H9 (cell line): ENCODE results near the gene ZNF208. TPM values are rescaled to one million over a fixed set of nuclear protein-coding genes. Genes with fewer than 3 reads are reported as not detected.

Experiments used
- DNase-seq: peaks from one replicate; pipeline ENCODE4 v3.0.0-alpha.2; 2017
- H2AFZ ChIP-seq: one replicate; pipeline ENCODE4 v1.6.1; 2013; ENCODE audit warnings: mild to moderate bottlenecking, low read length, control low read depth, moderate library complexity
- H2AK5ac ChIP-seq: 2 replicates; pipeline ENCODE4 v1.6.1; 2013; ENCODE audit warnings: low read length, control low read depth, mixed read lengths; ENCODE audit not compliant: insufficient read length
- H2BK120ac ChIP-seq: one replicate; pipeline ENCODE4 v1.6.1; 2013; ENCODE audit warnings: low read depth, mild to moderate bottlenecking, low read length, control low read depth, inconsistent platforms; ENCODE audit not compliant: poor library complexity, severe bottlenecking
- H2BK12ac ChIP-seq: 2 replicates; pipeline ENCODE4 v1.6.1; 2013; ENCODE audit warnings: low read length, control low read depth, mixed read lengths, low read depth; ENCODE audit not compliant: insufficient read length
- H2BK15ac ChIP-seq: 2 replicates; pipeline ENCODE4 v1.6.1; 2013; ENCODE audit warnings: low read depth, low read length, control low read depth
- H2BK20ac ChIP-seq: one replicate; pipeline ENCODE4 v1.6.1; 2013; ENCODE audit warnings: low read depth, mild to moderate bottlenecking, low read length, control low read depth, inconsistent platforms; ENCODE audit not compliant: poor library complexity, severe bottlenecking
- H2BK5ac ChIP-seq: 2 replicates; pipeline ENCODE4 v1.6.1; 2013; ENCODE audit warnings: low read length, control low read depth, mixed read lengths; ENCODE audit not compliant: insufficient read length
- H3K14ac ChIP-seq: 2 replicates; pipeline ENCODE4 v1.6.1; 2013; ENCODE audit warnings: low read length, control low read depth; ENCODE audit not compliant: insufficient read depth
- H3K18ac ChIP-seq: 2 replicates; pipeline ENCODE4 v1.6.1; 2013; ENCODE audit warnings: low read depth, mild to moderate bottlenecking, mixed read lengths, low read length, control low read depth; ENCODE audit not compliant: insufficient read length
- H3K23ac ChIP-seq: 2 replicates; pipeline ENCODE4 v1.6.1; 2013; ENCODE audit warnings: low read length, control low read depth, mixed read lengths, low read depth; ENCODE audit not compliant: insufficient read length
- H3K23me2 ChIP-seq: 2 replicates; pipeline ENCODE4 v1.6.1; 2013; ENCODE audit warnings: low read depth, mild to moderate bottlenecking, mixed read lengths, low read length, control low read depth; ENCODE audit not compliant: insufficient read length, poor library complexity, severe bottlenecking
- H3K27ac ChIP-seq: 2 replicates; pipeline ENCODE4 v1.5.1; 2013; ENCODE audit warnings: low read length, control low read depth, mixed read lengths, low read depth; ENCODE audit not compliant: insufficient read length
- H3K27me3 ChIP-seq: 2 replicates; pipeline ENCODE4 v1.6.1; 2013; ENCODE audit warnings: low read length, control low read depth, inconsistent platforms; ENCODE audit not compliant: insufficient read depth
- H3K4ac ChIP-seq: 2 replicates; pipeline ENCODE4 v1.6.1; 2013; ENCODE audit warnings: low read depth, mild to moderate bottlenecking, control low read depth, inconsistent platforms, low read length, moderate library complexity
- H3K4me1 ChIP-seq: 2 replicates; pipeline ENCODE4 v1.6.1; 2013; ENCODE audit warnings: low read length, control low read depth, inconsistent platforms; ENCODE audit not compliant: insufficient read depth
- H3K4me2 ChIP-seq: 2 replicates; pipeline ENCODE4 v1.6.1; 2013; ENCODE audit warnings: low read length, control low read depth, mixed read lengths; ENCODE audit not compliant: insufficient read length, insufficient read depth
- H3K56ac ChIP-seq: 2 replicates; pipeline ENCODE4 v1.6.1; 2013; ENCODE audit warnings: low read depth, mild to moderate bottlenecking, mixed read lengths, low read length, control low read depth; ENCODE audit not compliant: insufficient read length
- H3K79me1 ChIP-seq: 2 replicates; pipeline ENCODE4 v1.6.1; 2013; ENCODE audit warnings: low read depth, mild to moderate bottlenecking, moderate library complexity, low read length, control low read depth, inconsistent platforms; ENCODE audit not compliant: insufficient read depth, poor library complexity, severe bottlenecking
- H3K79me2 ChIP-seq: 2 replicates; pipeline ENCODE4 v1.6.1; 2013; ENCODE audit warnings: low read length, control low read depth, inconsistent platforms; ENCODE audit not compliant: insufficient read depth
- H3K9ac ChIP-seq: 2 replicates; pipeline ENCODE4 v1.6.1; 2013; ENCODE audit warnings: low read length, control low read depth, mixed read lengths; ENCODE audit not compliant: insufficient read length; ENCODE audit errors: extremely low read depth
- H3K9me3 ChIP-seq: one replicate; pipeline ENCODE4 v1.6.1; 2013; ENCODE audit warnings: low read depth, low read length, inconsistent platforms; ENCODE audit not compliant: control insufficient read depth
- H3T11ph ChIP-seq: one replicate; pipeline ENCODE4 v1.6.1; 2013; ENCODE audit warnings: mild to moderate bottlenecking, low read length, control low read depth, inconsistent platforms
- H4K20me1 ChIP-seq: one replicate; pipeline ENCODE4 v1.6.1; 2013; ENCODE audit not compliant: control insufficient read depth, insufficient read length, insufficient read depth
- H4K5ac ChIP-seq: 2 replicates; pipeline ENCODE4 v1.6.1; 2013; ENCODE audit warnings: low read depth, mild to moderate bottlenecking, mixed read lengths, low read length, control low read depth; ENCODE audit not compliant: insufficient read length
- H4K8ac ChIP-seq: replicated peaks from 2 replicates; pipeline ENCODE4 v1.6.1; 2013; ENCODE audit warnings: low read length, control low read depth, mixed read lengths, low read depth; ENCODE audit not compliant: insufficient read length
- H4K91ac ChIP-seq: 2 replicates; pipeline ENCODE4 v1.6.1; 2013; ENCODE audit warnings: low read depth, mild to moderate bottlenecking, moderate library complexity, mixed read lengths, low read length, control low read depth; ENCODE audit not compliant: insufficient read length
- H3K27ac Mint-ChIP-seq, 3 experiments: 2 replicates in 2 of 3; 3 replicates in 1 of 3; pipeline ENCODE4 v1.8.0; 2020 to 2021; ENCODE audit warnings: mixed read lengths in 3 of 3, mild to moderate bottlenecking in 1 of 3, moderate library complexity in 1 of 3
- H3K27me3 Mint-ChIP-seq: 2 replicates; pipeline ENCODE4 v1.8.0; 2021; ENCODE audit warnings: low read depth, mild to moderate bottlenecking, moderate library complexity, mixed read lengths
- H3K36me3 Mint-ChIP-seq, 3 experiments: 2 replicates in 2 of 3; 3 replicates in 1 of 3; pipeline ENCODE4 v1.8.0; 2020 to 2021; ENCODE audit warnings: low read depth in 3 of 3, mixed read lengths in 3 of 3; ENCODE audit not compliant: insufficient read depth in 1 of 3
- H3K4me1 Mint-ChIP-seq, 2 experiments: 2 replicates each; pipeline ENCODE4 v1.8.0; 2020; ENCODE audit warnings: mixed read lengths in 2 of 2
- H3K4me3 Mint-ChIP-seq, 2 experiments: 2 replicates in 1 of 2; 3 replicates in 1 of 2; pipeline ENCODE4 v1.8.0; 2020 to 2021; ENCODE audit warnings: mild to moderate bottlenecking in 2 of 2, mixed read lengths in 2 of 2, moderate library complexity in 1 of 2
- H3K9me3 Mint-ChIP-seq, 2 experiments: 2 replicates in 1 of 2; 3 replicates in 1 of 2; pipeline ENCODE4 v1.8.0; 2020; ENCODE audit warnings: mild to moderate bottlenecking in 2 of 2, mixed read lengths in 2 of 2, moderate library complexity in 1 of 2
- WGBS: extraction: QIAGEN DNeasy Blood & Tissue Kit; methylation state at CpG from one replicate; pipeline ENCODE4 v1.1.7; 2013; ENCODE audit warnings: missing lambda C conversion rate, low lambda C conversion rate, mixed read lengths; ENCODE audit not compliant: insufficient read length; ENCODE audit errors: extremely low coverage; 5-methylcytosine and 5-hydroxymethylcytosine counted together
- total RNA-seq: library from RNA; stranded (reverse); gene quantifications from 2 replicates; pipeline ENCODE4 v1.2.1, GENCODE V29; 2021
- TF ChIP-seq, protein P1 (sequence below): fragments of 200-600 bp; sonication (generic); conservative IDR thresholded peaks from 3 replicates; pipeline ENCODE4 v1.8.0; 2021; ENCODE audit warnings: antibody characterized with exemption, mild to moderate bottlenecking

The ZNF208 gene
- total RNA-seq, 1 experiment from 2014 or later, result not detected

DNA sequence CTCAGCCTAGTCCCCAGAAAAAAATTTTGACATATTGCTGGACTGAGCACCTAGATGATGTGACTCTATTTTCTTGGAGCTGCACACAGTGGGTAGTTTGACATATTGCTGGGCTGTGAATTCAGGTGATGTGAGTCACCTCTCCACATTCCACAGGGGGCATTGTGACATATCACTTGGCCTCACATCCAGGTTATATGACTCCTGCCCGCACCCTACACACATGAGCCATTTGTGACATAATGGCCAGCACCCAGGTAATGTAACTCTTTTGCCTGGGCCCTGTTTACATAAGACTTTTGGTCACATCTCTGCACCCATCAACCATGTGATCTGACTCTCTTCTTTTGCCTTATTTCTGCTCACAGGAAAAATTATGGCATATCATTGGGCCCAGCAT is 119.7 kb downstream of the ZNF208 start:
- H4K8ac ChIP-seq, result no peak overlapping the region
- no peak overlapping the region for H4K91ac ChIP-seq
- no peaks in the 10 kb centered on the region for H3K4me1 ChIP-seq
- H3K4me3 Mint-ChIP-seq, result no peak overlapping the region
- no peak overlapping the region for H4K5ac ChIP-seq
- H3K27ac Mint-ChIP-seq, result no peak overlapping the region
- H3K36me3 Mint-ChIP-seq, result peaks cover 0 to 29% (median 20%) of the 10 kb centered on the region in 3 experiments; a peak in 5 of 7 replicates
- TF ChIP-seq, protein P1, sequence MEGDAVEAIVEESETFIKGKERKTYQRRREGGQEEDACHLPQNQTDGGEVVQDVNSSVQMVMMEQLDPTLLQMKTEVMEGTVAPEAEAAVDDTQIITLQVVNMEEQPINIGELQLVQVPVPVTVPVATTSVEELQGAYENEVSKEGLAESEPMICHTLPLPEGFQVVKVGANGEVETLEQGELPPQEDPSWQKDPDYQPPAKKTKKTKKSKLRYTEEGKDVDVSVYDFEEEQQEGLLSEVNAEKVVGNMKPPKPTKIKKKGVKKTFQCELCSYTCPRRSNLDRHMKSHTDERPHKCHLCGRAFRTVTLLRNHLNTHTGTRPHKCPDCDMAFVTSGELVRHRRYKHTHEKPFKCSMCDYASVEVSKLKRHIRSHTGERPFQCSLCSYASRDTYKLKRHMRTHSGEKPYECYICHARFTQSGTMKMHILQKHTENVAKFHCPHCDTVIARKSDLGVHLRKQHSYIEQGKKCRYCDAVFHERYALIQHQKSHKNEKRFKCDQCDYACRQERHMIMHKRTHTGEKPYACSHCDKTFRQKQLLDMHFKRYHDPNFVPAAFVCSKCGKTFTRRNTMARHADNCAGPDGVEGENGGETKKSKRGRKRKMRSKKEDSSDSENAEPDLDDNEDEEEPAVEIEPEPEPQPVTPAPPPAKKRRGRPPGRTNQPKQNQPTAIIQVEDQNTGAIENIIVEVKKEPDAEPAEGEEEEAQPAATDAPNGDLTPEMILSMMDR, result no peak
- H2AFZ ChIP-seq, result no peak overlapping the region
- DNase-seq, result no peak
- H3K79me1 ChIP-seq, result no peaks in the 10 kb centered on the region
- H3K27ac ChIP-seq, result no peak overlapping the region
- no peak overlapping the region for H2BK15ac ChIP-seq
- H3K23ac ChIP-seq, result no peak overlapping the region
- H4K20me1 ChIP-seq, result no peaks in the 10 kb centered on the region
- H3K4me2 ChIP-seq, result no peak overlapping the region
- H3K79me2 ChIP-seq, result no peaks in the 10 kb centered on the region
- H2AK5ac ChIP-seq, result no peak overlapping the region
- H2BK12ac ChIP-seq, result no peak overlapping the region
- H2BK20ac ChIP-seq, result no peak overlapping the region
- no peak overlapping the region for H2BK120ac ChIP-seq
- H3K18ac ChIP-seq, result no peak overlapping the region
- H3K4me1 Mint-ChIP-seq, result no peaks in the 10 kb centered on the region
- H3T11ph ChIP-seq, result no peak overlapping the region
- H3K4ac ChIP-seq, result no peak overlapping the region
- H3K9me3 ChIP-seq, result peaks cover 36% of the 10 kb centered on the region
- peaks cover 1% of the 10 kb centered on the region; the same call in 1 of the 2 replicates for H3K27me3 Mint-ChIP-seq
- no peak overlapping the region for H3K56ac ChIP-seq
- no peaks in the 10 kb centered on the region for H3K27me3 ChIP-seq
- no peak overlapping the region for H3K9ac ChIP-seq
- no peak overlapping the region for H3K14ac ChIP-seq
- peaks cover 89 to 90% of the 10 kb centered on the region in 2 experiments for H3K9me3 Mint-ChIP-seq
- no CpG with 5 or more reads among the region's 1 CpG for WGBS
- no peaks in the 10 kb centered on the region for H3K23me2 ChIP-seq
- no peak overlapping the region for H2BK5ac ChIP-seq
